Measurements from ENCODE around the gene NHS. TPM values are rescaled to one million over a fixed set of nuclear protein-coding genes. Genes with fewer than 3 reads are reported as not detected.

Gene NHS
- polyA plus RNA-seq, 1 donor (not counting 4 experiments of a cell fraction or from before 2014, with no cell fraction given): 5.4 TPM

DNA sequence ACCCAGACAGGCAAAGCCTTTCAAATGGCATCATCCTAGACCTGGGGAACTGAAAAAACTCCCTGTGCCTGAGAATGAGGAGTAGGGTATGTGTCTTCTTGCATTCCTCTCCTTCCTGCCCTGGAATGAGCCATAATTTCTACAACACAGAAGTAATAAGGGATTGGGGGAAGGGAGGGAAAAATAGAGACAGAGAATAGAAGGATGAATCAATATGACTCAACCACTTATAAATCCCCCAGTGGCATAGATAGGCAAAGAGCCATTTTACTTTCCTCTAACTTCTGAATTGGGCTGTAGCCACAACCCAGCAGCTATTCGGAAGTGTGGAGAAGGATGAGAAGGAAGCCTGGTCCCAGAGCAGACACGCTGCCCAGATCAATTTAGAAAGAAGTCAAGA, 99.9 kb downstream of the NHS start:
- no peaks in the 10 kb centered on the region for H3K9me3 ChIP-seq (ENCODE audit: control insufficient read depth, low read depth, low read length)
- DNase-seq (ENCODE audit: low read depth, low spot score) (peak; percentile 25), FAIRE-seq (peak; percentile 61)
- no peak overlapping the region for H3K4me3 ChIP-seq (ENCODE audit: control insufficient read depth in 2 of 3, extremely low read depth in 1 of 3, insufficient read depth in 2 of 3, low read depth in 1 of 3, low read length in 3 of 3)
- H3K36me3 ChIP-seq (ENCODE audit: control insufficient read depth in 2 of 2, extremely low read depth in 1 of 2, insufficient read depth in 2 of 2, low read length in 2 of 2): no peaks in the 10 kb centered on the region
- no peak overlapping the region for H3K27ac ChIP-seq (ENCODE audit: control insufficient read depth, insufficient read depth, low read length)
- no peak overlapping the region for H2AFZ ChIP-seq (ENCODE audit: control insufficient read depth, low read length)
- dilution Hi-C loops (cut with MboI; ENCODE audit: extremely low pct_ligation_motif_present, low sequenced_read_pairs): no loop called here
- H3K4me1 ChIP-seq (ENCODE audit: control insufficient read depth, extremely low read depth, insufficient read depth, low read length): peaks cover 23% of the 10 kb centered on the region
- peaks cover 3% of the 10 kb centered on the region for H3K9me1 ChIP-seq (ENCODE audit: control insufficient read depth, extremely low read depth, insufficient read depth, low read length)
- H3K79me2 ChIP-seq (ENCODE audit: control insufficient read depth, insufficient read depth, low read length): peaks cover 3% of the 10 kb centered on the region
- no peaks in the 10 kb centered on the region for H3K27me3 ChIP-seq (ENCODE audit: control insufficient read depth, extremely low read depth, insufficient read depth, low read length)
- H4K20me1 ChIP-seq (ENCODE audit: control insufficient read depth, extremely low read depth, insufficient read depth, low read length): no peaks in the 10 kb centered on the region
- TF ChIP-seq EZH2 (IDR thresholded peaks at IDR 0.05; ENCODE audit: low read length): no peak
- TF ChIP-seq, protein P1, sequence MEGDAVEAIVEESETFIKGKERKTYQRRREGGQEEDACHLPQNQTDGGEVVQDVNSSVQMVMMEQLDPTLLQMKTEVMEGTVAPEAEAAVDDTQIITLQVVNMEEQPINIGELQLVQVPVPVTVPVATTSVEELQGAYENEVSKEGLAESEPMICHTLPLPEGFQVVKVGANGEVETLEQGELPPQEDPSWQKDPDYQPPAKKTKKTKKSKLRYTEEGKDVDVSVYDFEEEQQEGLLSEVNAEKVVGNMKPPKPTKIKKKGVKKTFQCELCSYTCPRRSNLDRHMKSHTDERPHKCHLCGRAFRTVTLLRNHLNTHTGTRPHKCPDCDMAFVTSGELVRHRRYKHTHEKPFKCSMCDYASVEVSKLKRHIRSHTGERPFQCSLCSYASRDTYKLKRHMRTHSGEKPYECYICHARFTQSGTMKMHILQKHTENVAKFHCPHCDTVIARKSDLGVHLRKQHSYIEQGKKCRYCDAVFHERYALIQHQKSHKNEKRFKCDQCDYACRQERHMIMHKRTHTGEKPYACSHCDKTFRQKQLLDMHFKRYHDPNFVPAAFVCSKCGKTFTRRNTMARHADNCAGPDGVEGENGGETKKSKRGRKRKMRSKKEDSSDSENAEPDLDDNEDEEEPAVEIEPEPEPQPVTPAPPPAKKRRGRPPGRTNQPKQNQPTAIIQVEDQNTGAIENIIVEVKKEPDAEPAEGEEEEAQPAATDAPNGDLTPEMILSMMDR (optimal IDR thresholded peaks at IDR 0.05 in 1 of 3, IDR thresholded peaks at IDR 0.05 in 1 of 3, conservative IDR thresholded peaks at IDR 0.05 in 1 of 3; ENCODE audit: extremely low read depth in 1 of 3, insufficient read depth in 2 of 3, low read length in 3 of 3): no peak
- H3K9ac ChIP-seq (ENCODE audit: control insufficient read depth, extremely low read depth, insufficient read depth, low read length): no peak overlapping the region
- no peak overlapping the region for H3K4me2 ChIP-seq (ENCODE audit: control insufficient read depth, extremely low read depth, insufficient read depth, low read depth, low read length)

DNA sequence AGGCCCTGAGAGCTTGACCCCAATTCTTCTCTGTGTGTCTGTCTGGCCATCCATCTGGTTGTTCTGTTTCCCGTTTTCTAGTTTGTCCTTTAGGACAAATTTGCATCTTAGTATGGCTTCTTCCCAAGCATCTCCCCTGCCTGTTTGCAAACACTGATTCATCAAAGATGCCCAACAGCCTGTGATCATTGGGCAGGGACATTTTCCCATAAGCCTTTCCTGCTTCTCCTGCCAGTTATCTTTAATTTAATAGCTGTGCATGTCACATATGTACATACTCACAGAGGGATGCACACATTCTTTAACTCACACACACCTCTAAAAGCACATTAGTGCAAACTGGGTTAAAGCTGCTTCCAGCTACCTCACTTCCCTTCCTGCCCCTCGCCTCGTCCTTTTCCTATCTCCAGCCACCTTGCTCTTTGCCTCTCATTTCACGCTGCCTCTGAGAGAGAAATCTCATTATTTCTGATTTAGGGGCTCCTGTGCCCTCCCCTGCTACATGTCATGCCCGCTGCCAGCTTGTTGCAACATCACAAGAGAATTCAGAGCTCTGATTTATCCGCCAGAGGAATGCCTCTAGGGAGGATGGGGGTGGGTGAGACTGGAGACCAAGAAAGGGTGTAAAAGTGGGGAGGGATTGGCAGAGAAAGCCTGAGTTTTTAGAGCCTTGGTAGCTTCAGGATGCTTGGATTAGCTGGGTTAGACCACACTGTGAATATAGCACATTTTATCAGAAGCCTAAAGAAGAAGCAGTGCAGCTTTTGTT, 100.6 kb downstream of the NHS start:
- no peaks in the 10 kb centered on the region for H3K9me3 ChIP-seq (ENCODE audit: control insufficient read depth, low read depth, low read length)
- no peaks in the 10 kb centered on the region for H3K36me3 ChIP-seq (ENCODE audit: control insufficient read depth in 2 of 2, extremely low read depth in 1 of 2, insufficient read depth in 2 of 2, low read length in 2 of 2)
- FAIRE-seq: no peak
- no peak overlapping the region for H2AFZ ChIP-seq (ENCODE audit: control insufficient read depth, low read length)
- H3K27me3 ChIP-seq (ENCODE audit: control insufficient read depth, extremely low read depth, insufficient read depth, low read length): no peaks in the 10 kb centered on the region
- H4K20me1 ChIP-seq (ENCODE audit: control insufficient read depth, extremely low read depth, insufficient read depth, low read length): no peaks in the 10 kb centered on the region
- no peak overlapping the region for H3K9ac ChIP-seq (ENCODE audit: control insufficient read depth, extremely low read depth, insufficient read depth, low read length)
- TF ChIP-seq, protein P1 (optimal IDR thresholded peaks at IDR 0.05 in 1 of 3, IDR thresholded peaks at IDR 0.05 in 1 of 3, conservative IDR thresholded peaks at IDR 0.05 in 1 of 3; ENCODE audit: extremely low read depth in 1 of 3, insufficient read depth in 2 of 3, low read length in 3 of 3): no peak
- TF ChIP-seq EZH2 (IDR thresholded peaks at IDR 0.05; ENCODE audit: low read length): no peak
- H3K4me3 ChIP-seq (ENCODE audit: control insufficient read depth in 2 of 3, extremely low read depth in 1 of 3, insufficient read depth in 2 of 3, low read depth in 1 of 3, low read length in 3 of 3): no peak overlapping the region
- peaks cover 3% of the 10 kb centered on the region for H3K9me1 ChIP-seq (ENCODE audit: control insufficient read depth, extremely low read depth, insufficient read depth, low read length)
- peaks cover 3% of the 10 kb centered on the region for H3K79me2 ChIP-seq (ENCODE audit: control insufficient read depth, insufficient read depth, low read length)
- dilution Hi-C loops (cut with MboI; ENCODE audit: extremely low pct_ligation_motif_present, low sequenced_read_pairs): no loop called here
- no peak overlapping the region for H3K4me2 ChIP-seq (ENCODE audit: control insufficient read depth, extremely low read depth, insufficient read depth, low read depth, low read length)
- peaks cover 23% of the 10 kb centered on the region for H3K4me1 ChIP-seq (ENCODE audit: control insufficient read depth, extremely low read depth, insufficient read depth, low read length)
- H3K27ac ChIP-seq (ENCODE audit: control insufficient read depth, insufficient read depth, low read length): no peak overlapping the region
- no peak for DNase-seq (ENCODE audit: low read depth, low spot score)
